DMS53 treated with DMSO at 0.1 percent for 48 hours (cell line): ENCODE results near the gene MRGPRG.
"Not testable (repeated sequence)": the region's sequence is repeated elsewhere in the genome, so short reads cannot be mapped to it uniquely, and the experiment has no call there.

ENCODE experiments used
- DNase-seq: peaks from one replicate; lab custom pipeline; 2025; ENCODE audit not compliant: unreplicated experiment; lab: John Stamatoyannopoulos, UW

The MRGPRG gene

GRCh38 chr11:3177931-3178330 is 40.7 kb downstream of the MRGPRG start:
- no peak for DNase-seq

- DNase-seq, result no peak
Observed at GRCh38 chr11:3176487-3176886, 42.1 kb downstream of the MRGPRG start.

DNA sequence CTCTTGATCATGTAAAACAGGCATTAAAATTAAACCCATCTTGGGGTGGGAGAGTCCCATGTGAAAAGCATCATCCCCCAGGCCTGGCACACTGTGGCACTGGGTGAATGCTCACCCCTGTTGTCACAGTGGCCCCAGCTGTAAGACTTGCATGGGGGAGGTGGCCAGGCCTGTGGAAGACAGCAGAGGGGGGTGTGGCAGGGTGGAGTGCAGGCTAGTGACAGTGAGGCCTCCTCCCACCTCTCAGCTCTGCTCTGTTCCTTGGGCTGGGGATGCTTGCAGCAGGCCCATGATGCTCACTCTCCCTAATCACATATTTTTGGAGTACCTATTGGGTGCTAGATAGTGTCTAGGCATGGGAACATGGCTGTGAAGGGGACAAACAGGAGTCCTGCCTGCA is 43.4 kb downstream of the MRGPRG start:
- no peak for DNase-seq

DNA sequence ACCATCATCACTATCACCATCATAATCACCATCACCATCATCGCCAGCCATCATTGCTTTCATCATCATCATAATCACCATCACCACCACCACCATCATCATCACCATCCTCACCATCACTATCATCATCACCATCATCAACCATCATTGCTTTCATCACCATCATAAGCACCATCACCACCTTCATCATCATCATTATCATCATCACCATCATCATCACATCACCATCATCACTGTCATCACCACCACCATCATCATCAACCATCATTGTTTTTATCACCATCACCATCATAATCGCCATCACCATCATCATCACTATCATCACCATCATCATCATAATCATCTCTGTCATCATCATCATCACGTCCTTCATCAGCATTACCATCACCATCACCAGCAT is 44.2 kb downstream of the MRGPRG start:
- no peak for DNase-seq

DNA sequence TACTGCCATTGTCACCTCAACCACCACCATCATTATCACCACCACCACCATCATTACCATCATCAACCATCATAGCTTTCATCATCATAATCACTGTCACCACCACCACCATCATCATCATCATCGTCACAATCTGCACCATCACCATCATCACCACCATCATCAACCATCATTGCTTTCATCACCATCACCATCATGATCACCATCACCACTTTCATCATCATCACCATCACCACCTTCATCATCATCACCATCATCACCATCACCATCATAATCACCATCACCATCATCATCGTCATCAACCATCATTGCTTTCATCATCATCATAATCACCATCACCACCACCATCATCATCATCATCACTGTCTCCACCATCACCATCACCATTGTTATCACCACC is 44.8 kb downstream of the MRGPRG start:
- DNase-seq, result no peak

DNA sequence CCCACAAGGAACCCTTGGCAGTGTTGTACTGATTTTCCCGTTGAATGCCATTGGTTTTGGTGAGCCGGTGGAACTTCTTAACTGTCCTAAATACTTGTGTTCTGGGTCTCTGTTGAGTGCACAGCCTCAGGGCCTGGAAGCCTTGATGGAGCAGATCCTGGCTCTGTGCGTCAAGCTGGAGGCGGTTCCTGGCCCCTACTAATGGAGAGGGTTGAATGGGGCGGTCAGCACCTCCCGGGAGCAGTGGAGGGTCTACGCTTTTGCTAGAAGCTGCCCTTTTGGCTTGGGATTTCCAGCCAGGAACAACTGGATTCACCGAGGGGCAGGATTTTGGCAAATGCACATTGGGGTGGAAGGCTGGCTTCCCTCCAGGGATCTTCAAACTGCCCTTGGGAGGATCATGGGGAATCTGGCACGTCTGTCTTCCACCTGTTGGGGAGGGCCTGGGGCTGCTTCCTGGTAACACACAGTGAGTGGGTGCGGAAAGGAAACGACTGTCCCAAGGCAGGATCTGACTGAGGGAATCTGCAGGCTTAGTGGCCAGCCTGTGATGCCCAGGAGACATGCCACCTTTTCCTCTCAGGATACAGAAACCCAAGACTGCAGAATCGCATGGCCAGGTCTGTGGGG is 46.6 kb downstream of the MRGPRG start:
- no peak for DNase-seq

- DNase-seq, result no peak
Observed at GRCh38 chr11:3170756-3171650, 47.6 kb downstream of the MRGPRG start.

GRCh38 chr11:3170044-3170755 is 48.4 kb downstream of the MRGPRG start:
- no peak for DNase-seq

DNA sequence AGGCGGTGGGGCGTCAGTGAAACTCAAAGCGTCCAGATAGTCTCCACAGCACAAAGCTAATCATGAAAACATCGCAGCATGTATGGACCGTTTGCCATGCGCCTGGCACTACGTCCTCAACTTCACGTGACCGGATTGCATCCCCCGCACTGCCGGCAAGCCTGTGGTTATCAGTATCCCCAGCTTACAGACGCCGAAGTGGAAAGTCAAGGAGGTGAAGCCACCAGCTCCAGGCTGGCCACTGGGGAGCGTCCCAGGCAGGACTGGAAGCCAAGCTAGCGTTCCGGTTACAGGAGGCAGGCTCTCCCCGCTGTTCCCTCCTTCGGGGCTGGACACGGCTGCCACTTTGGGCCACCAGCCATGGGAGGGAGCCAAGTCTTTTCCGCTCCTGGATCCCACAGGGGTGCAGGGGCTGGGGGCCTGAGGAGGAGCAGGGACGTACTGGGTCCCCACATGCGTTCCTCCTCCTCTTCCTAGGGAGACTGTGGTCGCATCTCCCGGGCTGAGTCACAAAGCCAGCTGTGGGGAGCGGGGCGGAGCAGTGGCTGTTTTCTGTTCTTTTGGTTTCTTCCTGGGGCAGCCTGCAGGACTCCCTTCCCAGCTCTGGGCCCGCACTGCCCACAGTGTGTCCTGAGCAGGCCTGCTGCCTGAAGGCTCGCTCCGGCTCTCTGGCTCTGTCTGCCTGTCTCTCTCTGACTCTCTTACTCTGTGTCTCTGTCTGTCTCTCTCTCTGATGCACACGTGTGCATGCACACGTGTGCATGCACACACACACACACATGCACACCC is 49.2 kb downstream of the MRGPRG start:
- DNase-seq, result no peak

DNA sequence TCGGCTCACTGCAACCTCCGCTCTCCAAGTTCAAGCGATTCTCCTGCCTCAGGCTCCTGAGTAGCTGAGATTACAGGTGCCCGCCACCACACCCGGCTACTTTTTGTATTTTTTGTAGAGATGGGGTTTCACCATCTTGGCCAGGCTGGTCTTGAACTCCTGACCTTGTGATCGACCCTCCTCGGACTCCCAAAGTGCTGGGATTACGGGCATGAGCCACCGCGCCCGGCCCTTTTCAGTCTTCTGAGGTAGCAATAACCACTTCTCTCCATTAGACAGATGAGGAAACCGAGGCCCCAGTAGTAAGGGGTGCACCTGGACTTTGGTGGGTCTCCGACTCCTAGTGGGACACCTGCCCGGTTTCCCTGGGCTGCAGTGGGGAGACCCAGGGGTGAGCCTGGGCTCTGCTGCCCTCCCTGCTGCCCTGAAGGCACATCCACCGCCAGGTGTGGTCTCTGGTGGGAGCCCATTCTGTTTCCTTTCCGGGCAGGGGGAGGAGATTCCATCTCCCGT is 49.8 kb downstream of the MRGPRG start:
- not testable (repeated sequence) for DNase-seq
